Heart left ventricle (tissue), 16 donors: ENCODE data around the gene THSD7B. TPM values are rescaled to one million over a fixed set of nuclear protein-coding genes. Genes with fewer than 3 reads are reported as not detected.

Experiments used
- ATAC-seq, 4 donors: fragments of 200-7000 bp; cut with Tn5 transposase; one replicate each; pipeline ENCODE4 v1.9.1; 2020 to 2022; ENCODE audit warnings: moderate library complexity in 4 of 4, mild to moderate bottlenecking in 3 of 4, moderate number of reproducible peaks in 1 of 4
- DNase-seq, 5 donors: peaks; one replicate each; pipeline ENCODE4 v3.0.0-alpha.2; 2020
- H3K27ac ChIP-seq, 12 donors: fragments of 200-600 bp; sonication (generic) in 4 of 12; one replicate each; pipeline versions ENCODE4 v1.5.0 to v1.8.0; 2016 to 2022; ENCODE audit warnings: mild to moderate bottlenecking in 2 of 12
- H3K27me3 ChIP-seq, 9 donors: fragments of 200-600 bp; sonication (generic) in 2 of 9; one replicate each; pipeline versions ENCODE4 v1.5.1 to v1.8.0; 2016 to 2022; ENCODE audit warnings: mild to moderate bottlenecking in 3 of 9
- H3K36me3 ChIP-seq, 9 donors: fragments of 200-600 bp; sonication (generic) in 2 of 9; one replicate each; pipeline versions ENCODE4 v1.5.0 to v1.8.0; 2018 to 2022; ENCODE audit warnings: mild to moderate bottlenecking in 2 of 9
- H3K4me1 ChIP-seq, 12 donors: fragments of 200-600 bp; sonication (generic) in 4 of 12; one replicate each; pipeline versions ENCODE4 v1.5.0 to v1.8.0; 2016 to 2022; ENCODE audit warnings: mild to moderate bottlenecking in 3 of 12
- H3K4me3 ChIP-seq, 12 donors: fragments of 200-600 bp; sonication (generic) in 4 of 12; one replicate each; pipeline versions ENCODE4 v1.5.0 to v1.8.0; 2017 to 2022; ENCODE audit warnings: mild to moderate bottlenecking in 9 of 12, moderate library complexity in 4 of 12
- H3K9me3 ChIP-seq, 12 donors: fragments of 200-600 bp; sonication (generic) in 4 of 12; one replicate each; pipeline versions ENCODE4 v1.5.0 to v1.8.0; 2016 to 2022; ENCODE audit warnings: mild to moderate bottlenecking in 1 of 12
- POLR2A ChIP-seq, 2 donors: fragments of 450-650 bp; IDR thresholded peaks; one replicate each; pipeline ENCODE4 v1.6.1; 2017; ENCODE audit warnings: antibody characterized with exemption in 2 of 2, mild to moderate bottlenecking in 2 of 2, moderate library complexity in 2 of 2
- WGBS, 4 donors: extraction: QIAGEN DNeasy Blood & Tissue Kit in 2 of 4; methylation state at CpG; one replicate each; pipeline versions ENCODE4 v1.1.5 to v1.1.7; 2013 to 2018; 5-methylcytosine and 5-hydroxymethylcytosine counted together
- intact Hi-C, 10 donors: fragments of 100-400 bp; cut with DNase I; formaldehyde crosslinking; loops; one replicate each; pipeline versions ENCODE4 v1.11.1 to v1.14.2; 2022
- polyA plus RNA-seq, 2 donors: library from polyadenylated mRNA; stranded (reverse); fragments of 200-250 nt; gene quantifications; one replicate each; pipeline ENCODE4 v1.2.3, GENCODE V29; 2013
- total RNA-seq, 9 donors: library from RNA; depleted of rRNA in 2 of 9; stranded (reverse); fragments of >200 nt in 2 of 9; fragmentation: NEBNext Ultra II Directional in 3 of 9; extraction: Animal tissue kit (Norgen Biotek cat#: 25700) in 3 of 9; gene quantifications; one replicate each; pipeline versions ENCODE4 v1.1.0 to v1.2.4, GENCODE V29; 2016 to 2023
- TF ChIP-seq, protein P1 (sequence below), 12 donors: fragments of 200-600 bp; sonication (generic) in 4 of 12; IDR thresholded peaks; one replicate each; pipeline versions ENCODE4 v1.5.0 to v1.8.0; 2018 to 2022; ENCODE audit warnings: antibody characterized with exemption in 12 of 12, mild to moderate bottlenecking in 5 of 12
- donor health status: ischemic (EF 13 %, LVEDD 7.1; RV severe dilation, severe dysfunction).
- donor health status: healthy with polysubstance abuse.
- donor health status: DM: no; HTN: yes; CAD: no.
- donor health status: DM: no; HTN: no; CAD: no.
- donor health status: ischemic (EF 25% LVEDD 6.9; RV normal size, moderate dysfunction).
- donor health status: ischemic (EF 25% LVEDD 5.7; RV mildly dilated, moderate dysfunction).
- donor health status: healthy.
- donor health status: DM: yes; HTN: yes; CAD: no.
- donor health status: ischemic (EF 35%, LVEDD 5.7; RV mildly dilated, moderate dysfunction).
- donor health status: nonischemic (EF 11% LVEDD 7.7; RV severe dilation, severe dysfunction).
- donor health status: DM: yes; HTN: yes; CAD: no.
- donor health status: PGD.
- donor health status: ischemic (EF 29% LVEDD 5.4; RV normal size, mild dysfunction).
- donor health status: nonischemic (EF 23%, LVEDD 6.1; RV moderate dilation, normal function).

Gene THSD7B
- total and polyA plus RNA-seq, 11 donors = 0.04 to 0.43 (median 0.17) TPM

- WGBS, 4 donors = 51 to 61% (median 56%) methylated on average over 4 of the region's 4 CpGs
- Histone ChIP-seq H3K4me1 (no peaks in the 10 kb centered on the region), H3K27ac (no peak overlapping the region), H3K4me3 (no peak overlapping the region), H3K36me3 (no peaks in the 10 kb centered on the region), H3K9me3 (no peaks in the 10 kb centered on the region), H3K27me3 (peaks cover 0 to 6% (median 0%) of the 10 kb centered on the region in 9 donors)
- no peak for DNase-seq
- intact Hi-C loops = no loop called here
- TF ChIP-seq POLR2A (IDR thresholded peaks at IDR 0.05) = no peak
- TF ChIP-seq, protein P1, sequence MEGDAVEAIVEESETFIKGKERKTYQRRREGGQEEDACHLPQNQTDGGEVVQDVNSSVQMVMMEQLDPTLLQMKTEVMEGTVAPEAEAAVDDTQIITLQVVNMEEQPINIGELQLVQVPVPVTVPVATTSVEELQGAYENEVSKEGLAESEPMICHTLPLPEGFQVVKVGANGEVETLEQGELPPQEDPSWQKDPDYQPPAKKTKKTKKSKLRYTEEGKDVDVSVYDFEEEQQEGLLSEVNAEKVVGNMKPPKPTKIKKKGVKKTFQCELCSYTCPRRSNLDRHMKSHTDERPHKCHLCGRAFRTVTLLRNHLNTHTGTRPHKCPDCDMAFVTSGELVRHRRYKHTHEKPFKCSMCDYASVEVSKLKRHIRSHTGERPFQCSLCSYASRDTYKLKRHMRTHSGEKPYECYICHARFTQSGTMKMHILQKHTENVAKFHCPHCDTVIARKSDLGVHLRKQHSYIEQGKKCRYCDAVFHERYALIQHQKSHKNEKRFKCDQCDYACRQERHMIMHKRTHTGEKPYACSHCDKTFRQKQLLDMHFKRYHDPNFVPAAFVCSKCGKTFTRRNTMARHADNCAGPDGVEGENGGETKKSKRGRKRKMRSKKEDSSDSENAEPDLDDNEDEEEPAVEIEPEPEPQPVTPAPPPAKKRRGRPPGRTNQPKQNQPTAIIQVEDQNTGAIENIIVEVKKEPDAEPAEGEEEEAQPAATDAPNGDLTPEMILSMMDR (IDR thresholded peaks at IDR 0.05) = no peak
- no peak for ATAC-seq
Observed at GRCh38 chr2:136783856-136784255, 18.5 kb downstream of the THSD7B start.

- TF ChIP-seq, protein P1 (IDR thresholded peaks at IDR 0.05) = no peak
- TF ChIP-seq POLR2A (IDR thresholded peaks at IDR 0.05) = no peak
Observed at GRCh38 chr2:136785215-136785614, 19.9 kb downstream of the THSD7B start.

DNA sequence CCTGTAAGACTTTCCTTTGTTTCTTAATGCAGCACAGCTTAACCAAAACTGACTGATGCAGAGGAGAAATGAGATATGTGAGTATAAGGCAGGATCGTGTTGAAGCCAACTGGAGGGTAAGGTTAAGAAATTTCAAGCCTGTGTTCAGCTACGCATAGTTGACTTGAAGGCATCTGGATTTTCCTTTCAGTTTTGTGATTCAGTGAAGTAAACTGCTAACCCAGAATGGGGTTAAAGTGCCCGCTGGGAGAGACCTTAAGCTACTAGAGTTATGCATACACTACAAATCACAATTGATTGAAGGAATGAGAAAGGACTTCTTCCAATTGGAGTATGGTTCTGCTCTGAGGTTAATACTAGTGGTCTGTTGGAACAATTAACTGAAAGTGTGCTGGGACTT is 22.6 kb downstream of the THSD7B start:
- Histone ChIP-seq H3K9me3 (no peaks in the 10 kb centered on the region), H3K4me1 (no peaks in the 10 kb centered on the region), H3K4me3 (no peak overlapping the region), H3K36me3 (no peaks in the 10 kb centered on the region), H3K27me3 (peaks cover 0 to 6% (median 0%) of the 10 kb centered on the region in 9 donors), H3K27ac (no peak overlapping the region)
- no peak for DNase-seq
- intact Hi-C loops = no loop called here
- ATAC-seq = no peak
- 76 to 85% (median 84%) methylated on average over 3 of the region's 3 CpGs for WGBS, 4 donors
- TF ChIP-seq, protein P1 (IDR thresholded peaks at IDR 0.05) = no peak
- no peak for TF ChIP-seq POLR2A (IDR thresholded peaks at IDR 0.05)

More at GRCh38 chr2:136785215-136785614, 19.9 kb downstream of the THSD7B start:
- WGBS, 4 donors = 74 to 88% (median 80%) methylated on average over 3 of the region's 3 CpGs
- Histone ChIP-seq H3K27ac (no peak overlapping the region), H3K36me3 (no peaks in the 10 kb centered on the region), H3K4me3 (no peak overlapping the region), H3K4me1 (no peaks in the 10 kb centered on the region), H3K27me3 (peaks cover 0 to 6% (median 0%) of the 10 kb centered on the region in 9 donors), H3K9me3 (no peaks in the 10 kb centered on the region)
- intact Hi-C loops = no loop called here
- peak in 1 of 5 donors; percentile 23 for DNase-seq
- no peak for ATAC-seq

DNA sequence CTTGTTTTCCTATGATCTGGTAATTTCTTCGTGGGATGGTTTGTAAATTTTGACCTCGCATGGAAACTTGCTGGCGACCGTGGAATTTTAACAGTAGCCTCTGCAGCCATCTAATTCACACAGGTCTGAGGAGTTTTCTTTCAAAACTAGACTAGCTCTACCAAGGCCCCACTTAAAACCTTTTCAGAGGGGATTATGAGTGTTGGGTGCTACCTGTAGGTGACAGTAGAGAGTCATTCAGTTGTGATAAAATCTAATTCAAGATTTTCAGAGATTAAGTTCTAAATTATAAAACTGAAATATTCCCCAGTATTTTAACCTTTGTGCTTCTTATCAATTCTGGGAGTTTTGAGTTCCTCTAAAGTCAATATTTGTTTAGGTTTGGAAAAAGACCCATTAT is 31.0 kb downstream of the THSD7B start:
- DNase-seq (no peak), ATAC-seq (no peak)
- 67 to 72% (median 69%) methylated on average over 4 of the region's 4 CpGs for WGBS, 4 donors
- intact Hi-C loops = no loop called here
- Histone ChIP-seq H3K27me3 (no peaks in the 10 kb centered on the region), H3K4me3 (no peak overlapping the region), H3K9me3 (no peaks in the 10 kb centered on the region), H3K36me3 (no peaks in the 10 kb centered on the region), H3K4me1 (no peaks in the 10 kb centered on the region), H3K27ac (no peak overlapping the region)
- no peak for TF ChIP-seq POLR2A (IDR thresholded peaks at IDR 0.05)
- TF ChIP-seq, protein P1 (IDR thresholded peaks at IDR 0.05) = peak in 1 of 12 donors; percentile 8
